Hepatocyte (in vitro differentiated cells): ENCODE measurements around the gene LY6G5B.

ENCODE experiments used
- EZH2 ChIP-seq: fragments of 200-600 bp; sonication (generic); IDR thresholded peaks from 2 replicates; pipeline ENCODE4 v1.6.1; 2016; ENCODE audit warnings: antibody characterized with exemption, mild to moderate bottlenecking, borderline replicate concordance
- TF ChIP-seq, protein P1 (sequence below): fragments of 200-600 bp; sonication (generic); IDR thresholded peaks from 2 replicates; pipeline ENCODE4 v1.5.1; 2016; ENCODE audit warnings: antibody characterized with exemption, mild to moderate bottlenecking; ENCODE audit not compliant: poor library complexity

DNA sequence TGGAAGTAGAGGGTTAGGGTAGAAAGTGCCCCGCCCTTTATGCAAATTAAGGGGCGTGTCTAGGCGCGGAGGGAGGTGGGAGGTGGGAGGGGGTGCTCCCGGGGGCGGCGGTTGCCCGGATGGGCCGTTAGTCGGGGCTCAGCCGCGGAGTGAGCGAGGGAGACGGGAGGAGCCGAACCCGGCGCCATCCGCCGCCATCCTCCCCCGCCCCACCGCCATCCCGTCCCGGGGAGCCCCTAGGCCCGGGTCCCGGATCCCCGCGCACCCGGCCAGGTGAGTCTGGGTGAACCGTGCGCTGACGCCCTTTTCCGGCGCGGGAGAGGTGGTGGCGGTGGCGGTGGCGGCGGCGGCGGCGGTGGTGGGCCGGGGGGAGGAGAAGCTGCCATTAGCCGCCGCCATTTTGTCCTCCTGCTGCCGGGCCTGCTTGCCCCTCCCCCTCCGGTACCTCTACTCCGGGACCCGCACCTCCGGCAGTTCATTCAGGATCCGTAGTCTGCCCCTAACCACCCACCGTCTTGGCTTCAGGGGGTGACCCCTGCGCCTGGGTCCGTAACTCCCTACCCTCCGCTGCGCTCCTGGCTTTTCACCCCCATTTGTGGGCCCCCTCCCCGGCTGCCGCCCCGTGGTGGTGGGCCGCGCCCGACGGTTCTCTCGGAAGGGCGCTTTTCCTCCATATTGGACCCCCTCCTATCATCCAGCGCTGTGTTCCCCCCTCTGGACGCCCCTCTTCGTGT is 49.0 kb upstream of the LY6G5B start, which contains the start of gene PRRC2A:
- TF ChIP-seq, protein P1, sequence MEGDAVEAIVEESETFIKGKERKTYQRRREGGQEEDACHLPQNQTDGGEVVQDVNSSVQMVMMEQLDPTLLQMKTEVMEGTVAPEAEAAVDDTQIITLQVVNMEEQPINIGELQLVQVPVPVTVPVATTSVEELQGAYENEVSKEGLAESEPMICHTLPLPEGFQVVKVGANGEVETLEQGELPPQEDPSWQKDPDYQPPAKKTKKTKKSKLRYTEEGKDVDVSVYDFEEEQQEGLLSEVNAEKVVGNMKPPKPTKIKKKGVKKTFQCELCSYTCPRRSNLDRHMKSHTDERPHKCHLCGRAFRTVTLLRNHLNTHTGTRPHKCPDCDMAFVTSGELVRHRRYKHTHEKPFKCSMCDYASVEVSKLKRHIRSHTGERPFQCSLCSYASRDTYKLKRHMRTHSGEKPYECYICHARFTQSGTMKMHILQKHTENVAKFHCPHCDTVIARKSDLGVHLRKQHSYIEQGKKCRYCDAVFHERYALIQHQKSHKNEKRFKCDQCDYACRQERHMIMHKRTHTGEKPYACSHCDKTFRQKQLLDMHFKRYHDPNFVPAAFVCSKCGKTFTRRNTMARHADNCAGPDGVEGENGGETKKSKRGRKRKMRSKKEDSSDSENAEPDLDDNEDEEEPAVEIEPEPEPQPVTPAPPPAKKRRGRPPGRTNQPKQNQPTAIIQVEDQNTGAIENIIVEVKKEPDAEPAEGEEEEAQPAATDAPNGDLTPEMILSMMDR = no peak
- no peak for TF ChIP-seq EZH2
